ENCODE measurements around the gene UCP3. TPM values are rescaled to one million over a fixed set of nuclear protein-coding genes. Genes with fewer than 3 reads are reported as not detected.
A peak's percentile ranks its signal among the peaks of the same experiment; 100 is the strongest.

UCP3 gene
- total and polyA plus RNA-seq, 8 donors, result under 0.01 to 28.0 (median 0.70) TPM; not detected in 1

DNA sequence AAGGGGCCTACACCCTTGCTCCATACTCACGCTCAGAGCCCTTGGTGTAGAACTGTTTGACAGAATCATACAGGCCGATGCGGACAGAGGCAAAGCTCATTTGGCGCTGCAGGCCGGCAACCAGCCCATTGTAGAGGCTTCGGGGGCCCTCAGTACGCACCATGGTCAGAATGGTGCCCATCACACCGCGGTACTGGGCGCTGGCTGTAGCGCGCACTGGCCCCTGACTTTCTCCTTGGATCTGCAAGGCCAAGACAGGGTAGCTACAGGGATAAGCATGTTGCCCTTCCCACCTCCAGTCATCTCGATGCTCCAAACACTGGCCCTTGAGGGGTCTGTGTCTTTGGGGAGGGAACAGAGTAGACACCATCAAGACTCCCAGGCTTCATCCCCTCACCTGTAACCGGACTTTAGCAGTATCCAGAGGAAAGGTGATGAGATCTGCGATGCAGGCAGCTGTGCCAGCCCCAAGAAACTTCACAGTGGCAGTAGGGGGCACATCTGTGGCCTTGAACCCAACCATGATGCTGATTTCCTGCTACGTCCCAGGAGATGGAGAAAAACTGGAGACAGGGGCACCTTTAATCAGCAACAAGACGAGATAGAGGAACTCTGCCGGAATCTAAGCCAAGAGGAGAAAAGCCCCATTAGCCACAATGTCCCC lies 30.9 kb downstream of the UCP3 start:
- Histone ChIP-seq H3K27ac (peak overlapping the region in 2 of 5 donors; percentile 35 to 92), H3K4me3 (no peak overlapping the region), H3K4me1 (peaks cover 18 to 85% (median 51%) of the 10 kb centered on the region in 4 donors), H3K36me3 (peaks cover 20 to 64% (median 49%) of the 10 kb centered on the region in 4 donors), H3K9me3 (no peaks in the 10 kb centered on the region), H3K27me3 (no peaks in the 10 kb centered on the region)
- WGBS, 5 donors, result 96 to 99% (median 98%) methylated on average over 12 to 18 of the region's 18 CpGs
- no peak for DNase-seq
- intact Hi-C loops (cut with DNase I; ENCODE audit: low total_unique reads), result loop anchor here (10.0 kb wide), 1 partner anchor 47 kb away; no protein-coding TSS in a partner anchor
- TF ChIP-seq POLR2AphosphoS5 (IDR thresholded peaks at IDR 0.05) (no peak), EP300 (IDR thresholded peaks at IDR 0.05) (no peak), POLR2A (IDR thresholded peaks at IDR 0.05) (no peak)
- TF ChIP-seq, protein P1, sequence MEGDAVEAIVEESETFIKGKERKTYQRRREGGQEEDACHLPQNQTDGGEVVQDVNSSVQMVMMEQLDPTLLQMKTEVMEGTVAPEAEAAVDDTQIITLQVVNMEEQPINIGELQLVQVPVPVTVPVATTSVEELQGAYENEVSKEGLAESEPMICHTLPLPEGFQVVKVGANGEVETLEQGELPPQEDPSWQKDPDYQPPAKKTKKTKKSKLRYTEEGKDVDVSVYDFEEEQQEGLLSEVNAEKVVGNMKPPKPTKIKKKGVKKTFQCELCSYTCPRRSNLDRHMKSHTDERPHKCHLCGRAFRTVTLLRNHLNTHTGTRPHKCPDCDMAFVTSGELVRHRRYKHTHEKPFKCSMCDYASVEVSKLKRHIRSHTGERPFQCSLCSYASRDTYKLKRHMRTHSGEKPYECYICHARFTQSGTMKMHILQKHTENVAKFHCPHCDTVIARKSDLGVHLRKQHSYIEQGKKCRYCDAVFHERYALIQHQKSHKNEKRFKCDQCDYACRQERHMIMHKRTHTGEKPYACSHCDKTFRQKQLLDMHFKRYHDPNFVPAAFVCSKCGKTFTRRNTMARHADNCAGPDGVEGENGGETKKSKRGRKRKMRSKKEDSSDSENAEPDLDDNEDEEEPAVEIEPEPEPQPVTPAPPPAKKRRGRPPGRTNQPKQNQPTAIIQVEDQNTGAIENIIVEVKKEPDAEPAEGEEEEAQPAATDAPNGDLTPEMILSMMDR (IDR thresholded peaks at IDR 0.05), result no peak

DNA sequence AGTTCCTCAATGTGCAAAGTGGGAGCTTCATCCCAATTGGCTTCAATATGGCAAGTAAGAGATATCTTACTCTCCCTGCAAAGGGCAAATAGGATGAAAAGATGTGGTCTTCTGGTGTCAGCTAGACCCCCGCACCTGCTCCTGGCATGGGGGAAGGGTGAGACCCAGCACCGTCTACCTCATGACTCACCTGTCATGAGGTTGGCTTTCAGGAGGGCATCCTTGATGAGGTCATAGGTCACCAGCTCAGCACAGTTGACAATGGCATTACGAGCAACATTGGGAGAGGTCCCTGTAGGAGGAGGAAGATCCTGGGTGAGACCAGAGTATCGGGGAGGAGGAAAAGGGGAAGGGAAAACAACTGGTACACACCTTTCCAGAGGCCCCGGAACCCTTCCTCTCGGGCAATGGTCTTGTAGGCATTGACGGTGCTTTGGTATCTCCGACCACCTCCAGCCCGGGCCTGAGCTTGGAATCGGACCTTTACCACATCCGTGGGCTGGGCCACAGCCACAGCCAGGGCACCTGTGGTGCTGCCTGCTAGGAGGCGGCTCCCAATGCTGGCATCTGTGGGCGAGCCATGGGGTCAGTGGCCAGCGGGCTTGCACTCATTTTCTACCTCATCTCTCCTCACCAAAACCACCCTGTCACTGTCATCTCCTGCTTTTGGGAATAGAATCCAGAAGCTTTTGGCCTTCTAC lies 32.3 kb downstream of the UCP3 start:
- no peaks in the 10 kb centered on the region for H3K27me3 ChIP-seq
- no peak for DNase-seq
- 91 to 94% (median 92%) methylated on average over 14 of the region's 14 CpGs for WGBS, 5 donors

DNA sequence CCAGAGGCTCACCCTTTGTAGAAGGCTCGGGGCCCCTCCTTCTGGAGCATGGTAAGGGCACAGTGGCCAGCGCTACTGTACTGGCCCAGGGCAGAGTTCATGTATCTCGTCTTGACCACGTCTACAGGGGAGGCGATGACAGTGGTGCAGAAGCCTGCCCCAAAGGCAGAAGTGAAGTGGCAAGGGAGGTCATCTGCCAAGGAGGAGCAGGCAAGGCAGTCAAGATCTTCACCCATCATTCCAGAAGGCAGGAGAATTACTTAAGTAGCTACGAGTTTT lies 33.5 kb downstream of the UCP3 start:
- H3K27me3 ChIP-seq, result no peaks in the 10 kb centered on the region
- H3K4me3 ChIP-seq, result no peak overlapping the region
- no peaks in the 10 kb centered on the region for H3K9me3 ChIP-seq
- H3K27ac ChIP-seq, result no peak overlapping the region
- DNase-seq, result no peak
- WGBS, 5 donors, result 67 to 93% (median 87%) methylated on average over 1 to 6 of the region's 6 CpGs
- TF ChIP-seq EP300 (IDR thresholded peaks at IDR 0.05) (no peak), POLR2A (IDR thresholded peaks at IDR 0.05) (no peak), POLR2AphosphoS5 (IDR thresholded peaks at IDR 0.05) (no peak)
- TF ChIP-seq, protein P1 (IDR thresholded peaks at IDR 0.05), result no peak
- intact Hi-C loops (cut with DNase I; ENCODE audit: low total_unique reads), result loop anchor here (10.0 kb wide), 1 partner anchor 49 kb away; no protein-coding TSS in a partner anchor
- H3K4me1 ChIP-seq, result peaks cover 3 to 66% (median 36%) of the 10 kb centered on the region in 4 donors
- H3K36me3 ChIP-seq, result peaks cover 20 to 64% (median 49%) of the 10 kb centered on the region in 4 donors

More for the DNA sequence above, 32.3 kb downstream of the UCP3 start:
- no peak for TF ChIP-seq POLR2A (IDR thresholded peaks at IDR 0.05)
- TF ChIP-seq, protein P1 (IDR thresholded peaks at IDR 0.05), result no peak
- TF ChIP-seq POLR2AphosphoS5 (IDR thresholded peaks at IDR 0.05), result no peak
- no peak for TF ChIP-seq EP300 (IDR thresholded peaks at IDR 0.05)
- intact Hi-C loops (cut with DNase I; ENCODE audit: low total_unique reads), result loop anchor here (10.0 kb wide), 1 partner anchor 48 kb away; no protein-coding TSS in a partner anchor
- no peak overlapping the region for H3K4me3 ChIP-seq
- H3K9me3 ChIP-seq, result no peaks in the 10 kb centered on the region
- H3K36me3 ChIP-seq, result peaks cover 20 to 64% (median 49%) of the 10 kb centered on the region in 4 donors
- peaks cover 13 to 78% (median 48%) of the 10 kb centered on the region in 4 donors for H3K4me1 ChIP-seq
- H3K27ac ChIP-seq, result no peak overlapping the region

DNA sequence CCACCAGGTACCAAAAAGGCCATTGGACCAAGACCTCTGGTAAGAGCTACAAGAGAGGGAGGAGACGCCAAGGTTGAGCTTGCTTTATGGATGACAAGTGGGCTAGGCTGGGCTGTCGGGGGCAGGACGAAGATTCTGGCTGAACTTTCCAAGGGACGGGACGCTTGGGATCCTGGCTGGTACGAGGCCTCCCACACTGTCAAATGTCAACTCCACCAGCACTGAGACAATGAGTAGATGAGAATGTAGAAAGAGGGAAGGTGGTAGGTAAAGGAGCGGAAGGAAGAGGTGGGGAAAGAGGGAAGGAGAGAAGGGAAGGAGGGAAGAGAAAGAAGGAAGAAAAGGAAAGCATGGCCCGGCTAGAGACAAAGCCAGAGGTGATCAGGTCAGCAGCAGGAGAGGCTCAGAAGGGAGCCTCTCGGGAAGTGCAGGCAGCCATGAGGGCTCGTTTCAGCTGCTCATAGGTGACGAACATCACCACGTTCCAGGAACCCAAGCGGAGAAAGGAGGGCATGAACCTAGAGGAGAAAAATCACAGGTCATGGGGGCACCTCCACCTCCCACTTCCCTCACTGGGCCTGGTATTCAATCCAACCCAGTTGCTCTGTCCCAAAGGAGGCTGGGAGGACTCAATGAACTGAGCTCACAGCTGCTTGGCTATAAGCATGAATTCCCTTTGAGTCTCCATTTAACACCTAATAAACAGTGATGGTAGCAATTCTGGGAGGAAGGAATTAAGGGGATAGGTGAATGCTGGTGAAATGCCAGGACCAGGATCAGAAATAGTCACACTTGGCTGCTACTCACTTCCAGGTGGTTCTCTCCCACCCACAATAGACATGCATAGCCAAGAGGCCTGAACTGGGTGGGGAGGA lies 34.0 kb downstream of the UCP3 start:
- Histone ChIP-seq H3K27me3 (no peaks in the 10 kb centered on the region), H3K4me1 (peaks cover 0 to 60% (median 32%) of the 10 kb centered on the region in 4 donors), H3K9me3 (no peaks in the 10 kb centered on the region), H3K4me3 (no peak overlapping the region), H3K27ac (peak overlapping the region in 3 of 5 donors; percentile 24 to 62 (median 49)), H3K36me3 (peaks cover 20 to 64% (median 49%) of the 10 kb centered on the region in 4 donors)
- intact Hi-C loops (cut with DNase I; ENCODE audit: low total_unique reads), result loop anchor here (10.0 kb wide), 1 partner anchor 50 kb away; no protein-coding TSS in a partner anchor
- TF ChIP-seq POLR2A (IDR thresholded peaks at IDR 0.05) (no peak), POLR2AphosphoS5 (IDR thresholded peaks at IDR 0.05) (no peak), EP300 (IDR thresholded peaks at IDR 0.05) (no peak)
- TF ChIP-seq, protein P1 (IDR thresholded peaks at IDR 0.05), result no peak
- DNase-seq, result no peak
- WGBS, 5 donors, result 89 to 91% (median 90%) methylated on average over 13 of the region's 13 CpGs

Measured in stomach (tissue), 9 donors.